Uterus (tissue), 4 donors: ENCODE measurements around the gene MTFMT. TPM values are rescaled to one million over a fixed set of nuclear protein-coding genes. Genes with fewer than 3 reads are reported as not detected.
A peak's percentile ranks its signal among the peaks of the same experiment; 100 is the strongest.
"Not testable (repeated sequence)": the region's sequence is repeated elsewhere in the genome, so short reads cannot be mapped to it uniquely, and the experiment has no call there.

Experiments used
- DNase-seq, 2 donors: peaks; one replicate each; pipeline ENCODE4 v3.0.0-alpha.2; 2019 to 2020
- H3K27ac ChIP-seq, 2 donors: fragments of 200-600 bp; sonication (generic); 1 replicate in 1 of 2; 2 replicates in 1 of 2; pipeline ENCODE4 v1.5.1; 2016 to 2018
- H3K27me3 ChIP-seq, 2 donors: fragments of 200-600 bp; sonication (generic); one replicate each; pipeline ENCODE4 v1.5.1; 2018 to 2019; ENCODE audit warnings: control low read depth in 1 of 2
- H3K36me3 ChIP-seq, 2 donors: fragments of 200-600 bp; sonication (generic); one replicate each; pipeline ENCODE4 v1.5.1; 2019; ENCODE audit warnings: control low read depth in 1 of 2
- H3K4me1 ChIP-seq, 2 donors: fragments of 200-600 bp; sonication (generic); one replicate each; pipeline ENCODE4 v1.5.1; 2018 to 2019; ENCODE audit warnings: control low read depth in 1 of 2
- H3K4me3 ChIP-seq, 2 donors: fragments of 200-600 bp; sonication (generic); 1 replicate in 1 of 2; 2 replicates in 1 of 2; pipeline ENCODE4 v1.5.1; 2018 to 2019; ENCODE audit warnings: mild to moderate bottlenecking in 1 of 2
- H3K9me3 ChIP-seq, 2 donors: fragments of 200-600 bp; sonication (generic); one replicate each; pipeline ENCODE4 v1.5.1; 2019; ENCODE audit warnings: control low read depth in 1 of 2
- CTCF ChIP-seq, 4 experiments: fragments of 200-600 bp in 2 of 4; fragments of 450-650 bp in 2 of 4; sonication (generic) in 2 of 4; IDR thresholded peaks; one replicate each; pipeline ENCODE4 v1.5.1; 2016 to 2019; ENCODE audit warnings: antibody characterized with exemption in 4 of 4, mild to moderate bottlenecking in 2 of 4, moderate library complexity in 1 of 4
- POLR2A ChIP-seq, 2 donors: fragments of 450-650 bp; IDR thresholded peaks; one replicate each; pipeline ENCODE4 v1.6.1; 2016; ENCODE audit warnings: antibody characterized with exemption in 2 of 2, mild to moderate bottlenecking in 1 of 2, moderate library complexity in 1 of 2
- intact Hi-C: fragments of 100-400 bp; cut with DNase I; formaldehyde crosslinking; loops from one replicate; pipeline ENCODE4 v1.15.1; 2023; ENCODE audit warnings: low total_unique reads
- total RNA-seq, 4 donors: library from RNA; depleted of rRNA in 3 of 4; stranded (reverse); fragments of >200 nt in 3 of 4; gene quantifications; one replicate each; pipeline versions ENCODE4 v1.1.0 to v1.2.4, GENCODE V29; 2014 to 2023
- donor health status: DM: yes; HTN: yes; CAD: no.

Gene MTFMT
- total RNA-seq, 4 donors from 2014 or later: 11.5 to 30.1 (median 21.0) TPM

GRCh38 chr15:65028338-65028737 is 1.1 kb downstream of the MTFMT start:
- intact Hi-C loops: no loop called here
- no peaks in the 10 kb centered on the region for H3K36me3 ChIP-seq
- no peaks in the 10 kb centered on the region for H3K4me1 ChIP-seq
- H3K27ac ChIP-seq: peak overlapping the region in 1 of 2 donors; percentile 5
- H3K9me3 ChIP-seq: no peaks in the 10 kb centered on the region
- DNase-seq: no peak
- no peaks in the 10 kb centered on the region for H3K27me3 ChIP-seq
- no peak for TF ChIP-seq CTCF (IDR thresholded peaks at IDR 0.05)
- H3K4me3 ChIP-seq: peak overlapping the region; percentile 75 to 89

GRCh38 chr15:65027593-65027992 is 1.8 kb downstream of the MTFMT start:
- Histone ChIP-seq H3K27ac (no peak overlapping the region), H3K4me3 (no peak overlapping the region), H3K36me3 (no peaks in the 10 kb centered on the region), H3K4me1 (no peaks in the 10 kb centered on the region), H3K27me3 (no peaks in the 10 kb centered on the region), H3K9me3 (no peaks in the 10 kb centered on the region)
- no peak for TF ChIP-seq CTCF (IDR thresholded peaks at IDR 0.05)
- TF ChIP-seq POLR2A (IDR thresholded peaks at IDR 0.05): no peak
- intact Hi-C loops: no loop called here
- no peak for DNase-seq

- Histone ChIP-seq H3K4me3 (no peak overlapping the region), H3K4me1 (no peaks in the 10 kb centered on the region), H3K9me3 (no peaks in the 10 kb centered on the region), H3K27ac (no peak overlapping the region), H3K27me3 (no peaks in the 10 kb centered on the region), H3K36me3 (no peaks in the 10 kb centered on the region)
- no peak for TF ChIP-seq CTCF (IDR thresholded peaks at IDR 0.05)
- TF ChIP-seq POLR2A (IDR thresholded peaks at IDR 0.05): no peak
- DNase-seq: no peak
- intact Hi-C loops: no loop called here
Measured at GRCh38 chr15:65026756-65027155, 2.7 kb downstream of the MTFMT start.

DNA sequence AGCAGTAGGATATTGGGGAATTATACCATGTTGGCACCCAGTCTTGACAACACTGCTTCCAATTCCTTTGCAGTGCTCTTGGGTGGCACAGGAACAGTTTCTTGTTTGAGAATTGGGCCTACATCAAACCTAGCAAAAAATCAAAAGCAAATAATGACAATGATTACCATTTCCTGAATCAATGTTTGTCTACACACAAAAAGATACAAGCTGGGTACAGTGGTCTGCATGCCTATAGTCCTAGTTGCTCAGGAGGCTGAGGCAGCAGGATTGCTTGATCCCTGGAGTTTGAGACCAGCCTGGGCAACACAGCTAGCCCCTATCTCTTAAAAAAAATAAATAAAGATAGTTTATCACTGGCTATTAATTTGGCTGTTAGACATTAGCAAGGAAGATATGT is 8.0 kb downstream of the MTFMT start:
- Histone ChIP-seq H3K4me1 (no peaks in the 10 kb centered on the region), H3K36me3 (no peaks in the 10 kb centered on the region), H3K27me3 (no peaks in the 10 kb centered on the region)

GRCh38 chr15:65020419-65020818 is 9.0 kb downstream of the MTFMT start:
- Histone ChIP-seq H3K27ac (no peak overlapping the region), H3K4me3 (no peak overlapping the region), H3K27me3 (no peaks in the 10 kb centered on the region), H3K4me1 (no peaks in the 10 kb centered on the region), H3K9me3 (no peaks in the 10 kb centered on the region), H3K36me3 (no peaks in the 10 kb centered on the region)
- DNase-seq: no peak
- TF ChIP-seq CTCF (IDR thresholded peaks at IDR 0.05) (no peak), POLR2A (IDR thresholded peaks at IDR 0.05) (no peak)
- intact Hi-C loops: no loop called here

More for the DNA sequence above, 8.0 kb downstream of the MTFMT start:
- TF ChIP-seq POLR2A (IDR thresholded peaks at IDR 0.05): no peak
- no peak for TF ChIP-seq CTCF (IDR thresholded peaks at IDR 0.05)
- intact Hi-C loops: no loop called here
- H3K4me3 ChIP-seq: no peak overlapping the region
- no peaks in the 10 kb centered on the region for H3K9me3 ChIP-seq
- no peak for DNase-seq
- H3K27ac ChIP-seq: no peak overlapping the region

- DNase-seq, H3K4me1 ChIP-seq, H3K9me3 ChIP-seq, intact Hi-C loops, H3K36me3 ChIP-seq, H3K27ac ChIP-seq, H3K4me3 ChIP-seq, H3K27me3 ChIP-seq: not testable (repeated sequence)
Measured at GRCh38 chr15:65011198-65011597, 18.2 kb downstream of the MTFMT start.
